HL-60 (cell line): Measurements from ENCODE around the gene DOP1A.

Experiments used
- GABPA ChIP-seq: IDR thresholded peaks from 2 replicates; pipeline ENCODE4 v1.6.1; 2012; ENCODE audit warnings: low read depth
- POLR2AphosphoS5 ChIP-seq: IDR thresholded peaks from 2 replicates; pipeline ENCODE4 v1.6.1; 2012; ENCODE audit warnings: low read depth
- SPI1 ChIP-seq: IDR thresholded peaks from 2 replicates; pipeline ENCODE4 v1.6.1; 2012; ENCODE audit warnings: low read depth, mild to moderate bottlenecking, borderline replicate concordance
- TF ChIP-seq, protein P1 (sequence below): IDR thresholded peaks from one replicate; pipeline ENCODE4 v1.5.1; 2011; ENCODE audit warnings: low read length, control low read depth, inconsistent platforms; ENCODE audit not compliant: insufficient read depth
- TF ChIP-seq, protein P2 (sequence below): IDR thresholded peaks from 2 replicates; pipeline ENCODE4 v1.6.1; 2012; ENCODE audit warnings: low read depth; ENCODE audit not compliant: insufficient replicate concordance

DNA sequence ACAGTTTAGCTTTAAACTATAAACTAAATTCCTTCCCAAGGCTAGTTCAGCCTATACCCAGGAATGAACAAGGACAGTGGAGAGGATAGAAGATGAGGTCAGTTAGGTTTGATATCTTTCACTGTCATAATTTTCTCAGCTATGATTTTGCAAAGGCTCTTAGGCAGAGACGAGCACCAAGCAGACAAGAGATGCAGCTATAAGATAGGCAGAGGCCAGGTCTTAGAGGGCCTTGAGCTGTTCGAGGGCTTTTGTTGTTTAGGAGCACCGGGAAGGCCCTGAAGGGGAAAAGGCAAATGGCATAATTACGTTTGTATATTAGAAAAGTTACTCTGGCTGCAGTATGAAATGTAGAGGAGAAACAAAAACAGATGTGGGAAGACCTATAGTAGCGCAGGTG lies 59.8 kb downstream of the DOP1A start:
- TF ChIP-seq, protein P1, sequence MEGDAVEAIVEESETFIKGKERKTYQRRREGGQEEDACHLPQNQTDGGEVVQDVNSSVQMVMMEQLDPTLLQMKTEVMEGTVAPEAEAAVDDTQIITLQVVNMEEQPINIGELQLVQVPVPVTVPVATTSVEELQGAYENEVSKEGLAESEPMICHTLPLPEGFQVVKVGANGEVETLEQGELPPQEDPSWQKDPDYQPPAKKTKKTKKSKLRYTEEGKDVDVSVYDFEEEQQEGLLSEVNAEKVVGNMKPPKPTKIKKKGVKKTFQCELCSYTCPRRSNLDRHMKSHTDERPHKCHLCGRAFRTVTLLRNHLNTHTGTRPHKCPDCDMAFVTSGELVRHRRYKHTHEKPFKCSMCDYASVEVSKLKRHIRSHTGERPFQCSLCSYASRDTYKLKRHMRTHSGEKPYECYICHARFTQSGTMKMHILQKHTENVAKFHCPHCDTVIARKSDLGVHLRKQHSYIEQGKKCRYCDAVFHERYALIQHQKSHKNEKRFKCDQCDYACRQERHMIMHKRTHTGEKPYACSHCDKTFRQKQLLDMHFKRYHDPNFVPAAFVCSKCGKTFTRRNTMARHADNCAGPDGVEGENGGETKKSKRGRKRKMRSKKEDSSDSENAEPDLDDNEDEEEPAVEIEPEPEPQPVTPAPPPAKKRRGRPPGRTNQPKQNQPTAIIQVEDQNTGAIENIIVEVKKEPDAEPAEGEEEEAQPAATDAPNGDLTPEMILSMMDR: no peak
- TF ChIP-seq, protein P2, sequence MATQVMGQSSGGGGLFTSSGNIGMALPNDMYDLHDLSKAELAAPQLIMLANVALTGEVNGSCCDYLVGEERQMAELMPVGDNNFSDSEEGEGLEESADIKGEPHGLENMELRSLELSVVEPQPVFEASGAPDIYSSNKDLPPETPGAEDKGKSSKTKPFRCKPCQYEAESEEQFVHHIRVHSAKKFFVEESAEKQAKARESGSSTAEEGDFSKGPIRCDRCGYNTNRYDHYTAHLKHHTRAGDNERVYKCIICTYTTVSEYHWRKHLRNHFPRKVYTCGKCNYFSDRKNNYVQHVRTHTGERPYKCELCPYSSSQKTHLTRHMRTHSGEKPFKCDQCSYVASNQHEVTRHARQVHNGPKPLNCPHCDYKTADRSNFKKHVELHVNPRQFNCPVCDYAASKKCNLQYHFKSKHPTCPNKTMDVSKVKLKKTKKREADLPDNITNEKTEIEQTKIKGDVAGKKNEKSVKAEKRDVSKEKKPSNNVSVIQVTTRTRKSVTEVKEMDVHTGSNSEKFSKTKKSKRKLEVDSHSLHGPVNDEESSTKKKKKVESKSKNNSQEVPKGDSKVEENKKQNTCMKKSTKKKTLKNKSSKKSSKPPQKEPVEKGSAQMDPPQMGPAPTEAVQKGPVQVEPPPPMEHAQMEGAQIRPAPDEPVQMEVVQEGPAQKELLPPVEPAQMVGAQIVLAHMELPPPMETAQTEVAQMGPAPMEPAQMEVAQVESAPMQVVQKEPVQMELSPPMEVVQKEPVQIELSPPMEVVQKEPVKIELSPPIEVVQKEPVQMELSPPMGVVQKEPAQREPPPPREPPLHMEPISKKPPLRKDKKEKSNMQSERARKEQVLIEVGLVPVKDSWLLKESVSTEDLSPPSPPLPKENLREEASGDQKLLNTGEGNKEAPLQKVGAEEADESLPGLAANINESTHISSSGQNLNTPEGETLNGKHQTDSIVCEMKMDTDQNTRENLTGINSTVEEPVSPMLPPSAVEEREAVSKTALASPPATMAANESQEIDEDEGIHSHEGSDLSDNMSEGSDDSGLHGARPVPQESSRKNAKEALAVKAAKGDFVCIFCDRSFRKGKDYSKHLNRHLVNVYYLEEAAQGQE: no peak
- no peak for TF ChIP-seq POLR2AphosphoS5
- no peak for TF ChIP-seq GABPA
- no peak for TF ChIP-seq SPI1
